Neural cell (in vitro differentiated cells): ENCODE measurements around the gene CNTFR. TPM values are rescaled to one million over a fixed set of nuclear protein-coding genes. Genes with fewer than 3 reads are reported as not detected.

Experiments
- H2AFZ ChIP-seq: fragments of 200-600, 300-800 bp; sonication (generic), shearing (Covaris generic); 2 replicates; pipeline ENCODE4 v1.6.0; 2014; ENCODE audit warnings: low read depth, mild to moderate bottlenecking, antibody characterized with exemption, low read length, moderate library complexity
- H3F3A ChIP-seq: fragments of 200-600 bp; shearing (Covaris generic); 2 replicates; pipeline ENCODE4 v1.6.1; 2016; ENCODE audit warnings: mild to moderate bottlenecking, moderate library complexity, mixed read lengths, antibody characterized with exemption, low read length; ENCODE audit not compliant: insufficient read depth, poor library complexity, severe bottlenecking
- H3K27ac ChIP-seq: fragments of 200-600, 300-800 bp; sonication (generic), shearing (Covaris generic); 2 replicates; pipeline ENCODE4 v1.5.1; 2014; ENCODE audit warnings: mild to moderate bottlenecking, low read length, moderate library complexity
- H3K27me3 ChIP-seq: fragments of 300-800, 200-600 bp; sonication (generic), shearing (Covaris generic); 2 replicates; pipeline ENCODE4 v1.6.0; 2014; ENCODE audit warnings: mild to moderate bottlenecking, low read depth, low read length, moderate library complexity; ENCODE audit not compliant: insufficient read depth
- H3K36me3 ChIP-seq: fragments of 300-800, 200-600 bp; sonication (generic), shearing (Covaris generic); 2 replicates; pipeline ENCODE4 v1.5.1; 2014; ENCODE audit warnings: mild to moderate bottlenecking, antibody characterized with exemption, low read length, moderate library complexity; ENCODE audit not compliant: insufficient read depth
- H3K4me2 ChIP-seq: fragments of 300-800, 200-600 bp; sonication (generic), shearing (Covaris generic); 2 replicates; pipeline ENCODE4 v1.6.0; 2014; ENCODE audit warnings: mild to moderate bottlenecking, low read length
- H3K4me3 ChIP-seq: fragments of 300-800, 200-600 bp; sonication (generic), shearing (Covaris generic); 2 replicates; pipeline ENCODE4 v1.5.1; 2014; ENCODE audit warnings: mild to moderate bottlenecking, low read length, moderate library complexity
- H3K79me2 ChIP-seq: fragments of 200-600 bp; shearing (Covaris generic); replicated peaks from 2 replicates; pipeline ENCODE4 v1.6.0; 2014; ENCODE audit warnings: mild to moderate bottlenecking, low read length, moderate library complexity; ENCODE audit not compliant: insufficient read depth
- H3K9ac ChIP-seq: fragments of 300-800, 200-600 bp; sonication (generic), shearing (Covaris generic); 2 replicates; pipeline ENCODE4 v1.6.1; 2016; ENCODE audit warnings: mild to moderate bottlenecking, low read length, mixed read lengths
- H3K9me2 ChIP-seq: fragments of 200-600 bp; shearing (Covaris generic); 2 replicates; pipeline ENCODE4 v1.6.1; 2016; ENCODE audit warnings: mild to moderate bottlenecking, low read length, mixed read lengths; ENCODE audit not compliant: insufficient read depth
- H3K9me3 ChIP-seq: fragments of 200-600, 300-800 bp; sonication (generic), shearing (Covaris generic); 2 replicates; pipeline ENCODE4 v1.6.1; 2016; ENCODE audit warnings: mild to moderate bottlenecking, mixed run types, low read length, moderate library complexity, mixed read lengths
- H4K20me1 ChIP-seq: fragments of 200-600 bp; shearing (Covaris generic); 2 replicates; pipeline ENCODE4 v1.6.1; 2016; ENCODE audit warnings: mild to moderate bottlenecking, mixed run types; ENCODE audit not compliant: insufficient read depth
- CTCF ChIP-seq: fragments of 450-650 bp; IDR thresholded peaks from 2 replicates; pipeline ENCODE4 v1.5.1; 2014; ENCODE audit warnings: antibody characterized with exemption, mild to moderate bottlenecking, moderate library complexity; ENCODE audit not compliant: poor library complexity, severe bottlenecking
- EP300 ChIP-seq: fragments of 450-650 bp; conservative IDR thresholded peaks from 2 replicates; pipeline ENCODE4 v1.6.1; 2014; ENCODE audit warnings: antibody characterized with exemption, mild to moderate bottlenecking, moderate library complexity; ENCODE audit not compliant: poor library complexity, severe bottlenecking
- EZH2 ChIP-seq: fragments of 200-600, 300-800 bp; shearing (Covaris generic), sonication (generic); IDR thresholded peaks from 2 replicates; pipeline ENCODE4 v1.6.1; 2014; ENCODE audit warnings: antibody characterized with exemption, low read length, borderline replicate concordance, mild to moderate bottlenecking; ENCODE audit not compliant: insufficient read depth, poor library complexity, severe bottlenecking
- MXI1 ChIP-seq: fragments of 450-650 bp; conservative IDR thresholded peaks from 2 replicates; pipeline ENCODE4 v1.6.1; 2014; ENCODE audit warnings: antibody characterized with exemption, mild to moderate bottlenecking; ENCODE audit not compliant: poor library complexity, severe bottlenecking
- POLR2AphosphoS5 ChIP-seq: IDR thresholded peaks from 2 replicates; pipeline ENCODE4 v1.6.1; 2012
- RAD21 ChIP-seq: fragments of 450-650 bp; conservative IDR thresholded peaks from 2 replicates; pipeline ENCODE4 v1.6.1; 2014; ENCODE audit warnings: antibody characterized with exemption, mild to moderate bottlenecking, moderate library complexity
- REST ChIP-seq: IDR thresholded peaks from 2 replicates; pipeline ENCODE4 v1.6.1; 2012; ENCODE audit warnings: borderline replicate concordance
- SMC3 ChIP-seq: fragments of 450-650 bp; conservative IDR thresholded peaks from 2 replicates; pipeline ENCODE4 v1.6.1; 2014; ENCODE audit warnings: antibody characterized with exemption, mild to moderate bottlenecking, moderate library complexity; ENCODE audit not compliant: poor library complexity
- TAF1 ChIP-seq: IDR thresholded peaks from 2 replicates; pipeline ENCODE4 v1.6.1; 2012; ENCODE audit warnings: low read depth
- polyA plus RNA-seq: library from polyadenylated mRNA; depleted of rRNA; stranded (reverse); fragments of >200 nt; gene quantifications from 2 replicates; pipeline ENCODE4 v1.2.3, GENCODE V29; 2014

Gene CNTFR
- polyA plus RNA-seq, 1 donor from 2014 or later: 19.0 TPM

GRCh38 chr9:34522091-34522887 is 67.2 kb downstream of the CNTFR start:
- TF ChIP-seq CTCF: no peak
- TF ChIP-seq RAD21: peak; percentile 32
- TF ChIP-seq MXI1: peak; percentile 40
- peak; percentile 34 for TF ChIP-seq SMC3
- no peak for TF ChIP-seq EZH2
- TF ChIP-seq EP300: peak; percentile 12
- no peak for TF ChIP-seq TAF1
- H4K20me1 ChIP-seq: no peaks in the 10 kb centered on the region
- H3K4me2 ChIP-seq: peak overlapping the region; percentile 98
- peak overlapping the region; percentile 53 for H3K27ac ChIP-seq
- no peaks in the 10 kb centered on the region for H3K27me3 ChIP-seq
- no peaks in the 10 kb centered on the region for H3F3A ChIP-seq
- H3K79me2 ChIP-seq: peaks cover 3% of the 10 kb centered on the region
- no peaks in the 10 kb centered on the region for H3K36me3 ChIP-seq
- peak overlapping the region; percentile 87 for H3K4me3 ChIP-seq
- H3K9ac ChIP-seq: peak overlapping the region; percentile 90
- no peaks in the 10 kb centered on the region for H3K9me2 ChIP-seq
- H2AFZ ChIP-seq: peak overlapping the region; percentile 98
- H3K9me3 ChIP-seq: no peaks in the 10 kb centered on the region

- Histone ChIP-seq H3K9me3 (no peaks in the 10 kb centered on the region), H4K20me1 (no peaks in the 10 kb centered on the region), H3K9ac (peak overlapping the region; percentile 90), H3K27me3 (no peaks in the 10 kb centered on the region), H3K9me2 (no peaks in the 10 kb centered on the region), H2AFZ (no peak overlapping the region), H3K79me2 (peaks cover 3% of the 10 kb centered on the region), H3K4me2 (peak overlapping the region; percentile 98), H3K27ac (no peak overlapping the region), H3K36me3 (no peaks in the 10 kb centered on the region), H3K4me3 (peak overlapping the region; percentile 87), H3F3A (no peaks in the 10 kb centered on the region)
- TF ChIP-seq POLR2AphosphoS5: no peak
- no peak for TF ChIP-seq MXI1
- TF ChIP-seq REST: no peak
- TF ChIP-seq RAD21: no peak
- TF ChIP-seq TAF1: no peak
- no peak for TF ChIP-seq EP300
- no peak for TF ChIP-seq CTCF
- TF ChIP-seq SMC3: no peak
- no peak for TF ChIP-seq EZH2
Observed at GRCh38 chr9:34521406-34522045, 68.0 kb downstream of the CNTFR start.
